HepG2 (cell line): ENCODE measurements around the gene LAMC3.

Experiments
- EHMT2 ChIP-seq: fragments of 200-600 bp; sonication (generic); IDR thresholded peaks from 2 replicates; pipeline ENCODE4 v1.7.0; 2017; ENCODE audit warnings: antibody characterized with exemption, low read depth, low read length, borderline replicate concordance
- ERF ChIP-seq: IDR thresholded peaks from 2 replicates; pipeline ENCODE4 v1.6.1; 2018; ENCODE audit warnings: missing biosample characterization, missing genetic modification reagents
- JUN ChIP-seq: sonication (generic); formaldehyde crosslinking; IDR thresholded peaks from 2 replicates; pipeline ENCODE4 v1.4.0; 2020; ENCODE audit warnings: mild to moderate bottlenecking, missing genetic modification reagents
- JUND ChIP-seq: sonication (generic); formaldehyde crosslinking; IDR thresholded peaks from 2 replicates; pipeline ENCODE4 v1.8.0; 2022; ENCODE audit warnings: mild to moderate bottlenecking, missing genetic modification reagents
- KLF6 ChIP-seq: IDR thresholded peaks from 2 replicates; pipeline ENCODE4 v1.8.0; 2016; ENCODE audit warnings: missing biosample characterization, missing genetic modification reagents
- NFRKB ChIP-seq: fragments of 450-650 bp; IDR thresholded peaks from 2 replicates; pipeline ENCODE4 v1.6.1; 2017
- POLR2A ChIP-seq, 2 experiments: IDR thresholded peaks; 2 replicates each; pipeline ENCODE4 v1.6.1; 2011; ENCODE audit warnings: low read depth in 2 of 2, low read length in 2 of 2, mild to moderate bottlenecking in 1 of 2, moderate library complexity in 1 of 2; ENCODE audit not compliant: insufficient read depth in 1 of 2
- POLR2AphosphoS5 ChIP-seq: IDR thresholded peaks from 2 replicates; pipeline ENCODE4 v1.6.1; 2012; ENCODE audit warnings: low read depth, low read length
- ZNF317 ChIP-seq: sonication (generic); formaldehyde crosslinking; IDR thresholded peaks from 2 replicates; pipeline ENCODE4 v1.5.0; 2020; ENCODE audit warnings: mild to moderate bottlenecking, missing genetic modification reagents
- ZNF747 ChIP-seq: sonication (generic); formaldehyde crosslinking; IDR thresholded peaks from 2 replicates; pipeline ENCODE4 v1.8.1; 2023; ENCODE audit warnings: missing genetic modification reagents, mild to moderate bottlenecking, borderline replicate concordance
- ZSCAN20 ChIP-seq: sonication (generic); formaldehyde crosslinking; IDR thresholded peaks from 2 replicates; pipeline ENCODE4 v1.4.0; 2020; ENCODE audit warnings: missing genetic modification reagents, mild to moderate bottlenecking, borderline replicate concordance
- TF ChIP-seq, protein P1 (sequence below): sonication (generic); formaldehyde crosslinking; IDR thresholded peaks from 2 replicates; pipeline ENCODE4 v1.8.1; 2023; ENCODE audit warnings: missing genetic modification reagents, inconsistent platforms, borderline replicate concordance
- TF ChIP-seq, protein P2 (sequence below): sonication (generic); formaldehyde crosslinking; IDR thresholded peaks from 2 replicates; pipeline ENCODE4 v1.5.1; 2020; ENCODE audit warnings: mild to moderate bottlenecking, missing genetic modification reagents, moderate library complexity
- TF ChIP-seq, protein P3 (sequence below): IDR thresholded peaks from 2 replicates; pipeline ENCODE4 v1.6.1; 2016; ENCODE audit warnings: missing biosample characterization, missing genetic modification reagents, low read depth

DNA sequence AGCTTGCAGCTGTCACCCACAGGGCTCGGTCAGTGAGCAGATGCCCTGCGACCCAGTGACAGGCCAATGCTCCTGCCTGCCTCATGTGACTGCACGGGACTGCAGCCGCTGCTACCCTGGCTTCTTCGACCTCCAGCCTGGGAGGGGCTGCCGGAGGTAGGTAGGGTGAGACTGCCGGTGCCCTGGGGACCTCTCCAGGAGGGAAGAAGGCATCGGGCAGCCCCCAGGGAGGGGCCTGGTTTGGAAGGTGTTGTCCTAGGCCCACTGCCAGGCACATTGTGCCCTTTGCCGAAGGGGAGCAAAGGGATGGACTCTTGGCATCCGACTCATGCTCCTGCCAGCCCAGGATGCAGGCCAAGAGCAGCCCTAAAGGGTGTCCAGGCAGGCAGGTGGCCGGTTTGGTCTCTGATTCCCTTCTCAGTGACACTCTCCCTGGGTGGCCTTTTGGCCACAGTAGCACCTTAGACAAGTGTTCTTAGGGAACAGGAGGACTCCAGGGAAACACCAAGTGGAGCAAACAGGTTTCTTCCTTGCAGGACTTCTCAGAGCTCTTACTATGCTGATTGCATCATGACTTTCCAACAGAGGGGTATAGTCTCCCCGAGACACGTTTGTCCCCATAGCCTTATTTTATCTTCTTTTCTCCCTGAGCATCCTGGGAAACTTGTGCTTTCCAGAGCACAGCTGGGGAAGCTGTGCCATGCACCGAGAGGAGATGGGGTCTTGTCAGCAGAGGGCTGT is 59.3 kb downstream of the LAMC3 start:
- TF ChIP-seq, protein P1, sequence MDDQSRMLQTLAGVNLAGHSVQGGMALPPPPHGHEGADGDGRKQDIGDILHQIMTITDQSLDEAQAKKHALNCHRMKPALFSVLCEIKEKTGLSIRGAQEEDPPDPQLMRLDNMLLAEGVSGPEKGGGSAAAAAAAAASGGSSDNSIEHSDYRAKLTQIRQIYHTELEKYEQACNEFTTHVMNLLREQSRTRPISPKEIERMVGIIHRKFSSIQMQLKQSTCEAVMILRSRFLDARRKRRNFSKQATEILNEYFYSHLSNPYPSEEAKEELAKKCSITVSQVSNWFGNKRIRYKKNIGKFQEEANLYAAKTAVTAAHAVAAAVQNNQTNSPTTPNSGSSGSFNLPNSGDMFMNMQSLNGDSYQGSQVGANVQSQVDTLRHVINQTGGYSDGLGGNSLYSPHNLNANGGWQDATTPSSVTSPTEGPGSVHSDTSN = no peak
- TF ChIP-seq ZNF747 (CRISPR knock-in tag) (no peak), ZNF317 (CRISPR knock-in tag) (no peak), JUND (CRISPR knock-in tag) (no peak), ERF (CRISPR knock-in tag) (no peak), JUN (CRISPR knock-in tag) (no peak), ZSCAN20 (no peak), NFRKB (no peak), POLR2A (IDR thresholded peaks at IDR 0.05; ENCODE audit: insufficient read depth in 1 of 2, low read depth in 2 of 2, low read length in 2 of 2) (no peak), POLR2AphosphoS5 (no peak), EHMT2 (no peak), KLF6 (CRISPR knock-in tag) (no peak)
- TF ChIP-seq, protein P2, sequence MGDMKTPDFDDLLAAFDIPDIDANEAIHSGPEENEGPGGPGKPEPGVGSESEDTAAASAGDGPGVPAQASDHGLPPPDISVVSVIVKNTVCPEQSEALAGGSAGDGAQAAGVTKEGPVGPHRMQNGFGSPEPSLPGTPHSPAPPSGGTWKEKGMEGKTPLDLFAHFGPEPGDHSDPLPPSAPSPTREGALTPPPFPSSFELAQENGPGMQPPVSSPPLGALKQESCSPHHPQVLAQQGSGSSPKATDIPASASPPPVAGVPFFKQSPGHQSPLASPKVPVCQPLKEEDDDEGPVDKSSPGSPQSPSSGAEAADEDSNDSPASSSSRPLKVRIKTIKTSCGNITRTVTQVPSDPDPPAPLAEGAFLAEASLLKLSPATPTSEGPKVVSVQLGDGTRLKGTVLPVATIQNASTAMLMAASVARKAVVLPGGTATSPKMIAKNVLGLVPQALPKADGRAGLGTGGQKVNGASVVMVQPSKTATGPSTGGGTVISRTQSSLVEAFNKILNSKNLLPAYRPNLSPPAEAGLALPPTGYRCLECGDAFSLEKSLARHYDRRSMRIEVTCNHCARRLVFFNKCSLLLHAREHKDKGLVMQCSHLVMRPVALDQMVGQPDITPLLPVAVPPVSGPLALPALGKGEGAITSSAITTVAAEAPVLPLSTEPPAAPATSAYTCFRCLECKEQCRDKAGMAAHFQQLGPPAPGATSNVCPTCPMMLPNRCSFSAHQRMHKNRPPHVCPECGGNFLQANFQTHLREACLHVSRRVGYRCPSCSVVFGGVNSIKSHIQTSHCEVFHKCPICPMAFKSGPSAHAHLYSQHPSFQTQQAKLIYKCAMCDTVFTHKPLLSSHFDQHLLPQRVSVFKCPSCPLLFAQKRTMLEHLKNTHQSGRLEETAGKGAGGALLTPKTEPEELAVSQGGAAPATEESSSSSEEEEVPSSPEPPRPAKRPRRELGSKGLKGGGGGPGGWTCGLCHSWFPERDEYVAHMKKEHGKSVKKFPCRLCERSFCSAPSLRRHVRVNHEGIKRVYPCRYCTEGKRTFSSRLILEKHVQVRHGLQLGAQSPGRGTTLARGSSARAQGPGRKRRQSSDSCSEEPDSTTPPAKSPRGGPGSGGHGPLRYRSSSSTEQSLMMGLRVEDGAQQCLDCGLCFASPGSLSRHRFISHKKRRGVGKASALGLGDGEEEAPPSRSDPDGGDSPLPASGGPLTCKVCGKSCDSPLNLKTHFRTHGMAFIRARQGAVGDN (CRISPR knock-in tag) = no peak
- TF ChIP-seq, protein P3, sequence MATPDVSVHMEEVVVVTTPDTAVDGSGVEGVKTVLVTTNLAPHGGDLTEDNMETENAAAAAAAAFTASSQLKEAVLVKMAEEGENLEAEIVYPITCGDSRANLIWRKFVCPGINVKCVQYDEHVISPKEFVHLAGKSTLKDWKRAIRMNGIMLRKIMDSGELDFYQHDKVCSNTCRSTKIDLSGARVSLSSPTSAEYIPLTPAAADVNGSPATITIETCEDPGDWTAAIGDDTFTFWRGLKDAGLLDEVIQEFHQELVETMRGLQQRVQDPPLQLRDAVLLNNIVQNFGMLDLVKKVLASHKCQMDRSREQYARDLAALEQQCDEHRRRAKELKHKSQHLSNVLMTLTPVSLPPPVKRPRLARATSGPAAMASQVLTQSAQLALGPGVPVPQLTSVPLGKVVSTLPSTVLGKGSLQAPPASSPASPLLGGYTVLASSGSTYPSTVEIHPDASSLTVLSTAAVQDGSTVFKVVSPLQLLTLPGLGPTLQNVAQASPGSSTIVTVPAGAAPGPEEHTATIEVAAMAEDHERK (CRISPR knock-in tag) = no peak
